Dedifferentiated amniotic fluid mesenchymal stem cell (primary cell): Measurements from ENCODE around the gene ALDH1A1.
"Not testable (repeated sequence)": the region's sequence is repeated elsewhere in the genome, so short reads cannot be mapped to it uniquely, and the experiment has no call there.

Source experiments
- DNase-seq: peaks from one replicate; pipeline ENCODE4 v3.0.0-alpha.2; 2016; ENCODE audit errors: extremely low spot score

The ALDH1A1 gene

GRCh38 chr9:72896439-72896838 lies 56.4 kb downstream of the ALDH1A1 start:
- no peak for DNase-seq

DNA sequence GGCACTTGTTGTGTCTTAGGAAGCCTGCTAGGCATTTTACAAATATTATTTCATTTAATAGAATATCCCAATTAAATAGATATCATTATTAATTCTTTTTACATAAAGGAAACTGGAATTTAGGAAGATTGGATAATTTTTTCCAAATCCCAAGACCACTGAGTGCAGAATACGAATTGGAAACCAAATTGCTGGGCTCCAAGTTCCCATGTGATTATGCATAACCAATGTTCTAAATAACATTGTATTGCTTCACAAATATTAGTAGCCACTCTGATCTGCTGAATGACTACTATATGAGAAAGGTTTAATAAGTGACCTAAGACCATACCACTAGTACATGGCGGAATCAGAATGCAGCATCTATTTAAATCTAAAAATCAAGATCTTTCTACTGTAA lies 57.7 kb downstream of the ALDH1A1 start:
- no peak for DNase-seq

DNA sequence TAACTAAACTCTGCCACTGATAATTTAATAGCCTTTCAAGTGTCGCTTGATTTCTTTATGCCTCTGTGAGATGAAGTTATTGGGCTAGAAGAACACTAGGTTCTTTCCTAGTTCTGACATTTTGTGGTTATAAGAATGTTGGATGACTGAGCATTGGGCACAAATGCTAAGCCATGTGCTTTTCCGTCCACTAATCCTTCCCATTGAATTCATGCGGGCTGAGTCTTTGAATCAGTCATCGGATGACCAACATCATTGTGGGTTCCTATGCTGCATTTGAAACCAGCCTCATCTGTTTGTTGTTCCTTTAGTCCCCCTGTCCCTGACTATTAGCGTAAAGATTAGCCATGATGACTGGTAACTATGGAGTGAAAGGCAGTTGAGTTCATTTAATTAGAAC lies 58.5 kb downstream of the ALDH1A1 start:
- DNase-seq = peak; percentile 67

DNA sequence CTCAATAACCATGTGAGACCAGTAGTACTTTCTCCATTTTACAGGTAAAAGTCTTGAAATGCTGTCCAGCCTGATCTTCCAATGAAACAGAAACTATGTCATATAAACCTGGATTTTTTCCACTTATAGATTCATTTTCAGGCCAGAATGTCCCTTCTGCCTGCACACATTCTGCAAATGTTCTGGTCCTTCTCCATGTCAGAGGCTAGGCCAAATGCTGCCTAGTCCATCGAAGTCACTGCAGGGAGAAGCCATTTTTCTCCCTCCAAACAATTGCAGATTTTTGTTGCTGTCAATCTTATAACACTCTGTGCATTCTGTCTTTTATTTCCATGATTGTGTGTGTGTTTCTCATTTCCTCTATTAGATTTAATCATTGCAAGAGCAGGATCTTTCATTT lies 59.4 kb downstream of the ALDH1A1 start:
- DNase-seq = no peak

DNA sequence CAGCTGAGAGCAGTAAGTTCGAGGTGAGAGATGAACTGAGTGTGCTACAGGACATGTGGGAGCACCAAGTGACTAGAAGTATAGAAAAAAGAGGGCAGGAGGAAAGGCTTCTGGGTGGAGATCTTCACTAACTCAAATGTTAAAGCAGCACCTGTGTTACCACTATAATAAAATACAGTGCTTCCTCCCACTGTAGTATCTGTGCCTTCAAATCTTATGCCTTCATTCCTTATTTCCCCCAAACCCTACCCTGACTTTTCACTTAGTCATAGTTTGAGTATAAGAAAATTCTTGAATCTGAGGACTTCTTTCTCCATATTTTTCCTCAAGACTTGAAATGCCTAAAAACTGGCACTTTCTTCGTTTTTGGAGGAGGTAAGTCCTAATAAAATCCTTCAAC lies 61.8 kb downstream of the ALDH1A1 start:
- no peak for DNase-seq

- DNase-seq = no peak
Measured at GRCh38 chr9:72888943-72889342, 63.9 kb downstream of the ALDH1A1 start.

- peak; percentile 31 for DNase-seq
Measured at GRCh38 chr9:72888067-72888466, 64.8 kb downstream of the ALDH1A1 start.

DNA sequence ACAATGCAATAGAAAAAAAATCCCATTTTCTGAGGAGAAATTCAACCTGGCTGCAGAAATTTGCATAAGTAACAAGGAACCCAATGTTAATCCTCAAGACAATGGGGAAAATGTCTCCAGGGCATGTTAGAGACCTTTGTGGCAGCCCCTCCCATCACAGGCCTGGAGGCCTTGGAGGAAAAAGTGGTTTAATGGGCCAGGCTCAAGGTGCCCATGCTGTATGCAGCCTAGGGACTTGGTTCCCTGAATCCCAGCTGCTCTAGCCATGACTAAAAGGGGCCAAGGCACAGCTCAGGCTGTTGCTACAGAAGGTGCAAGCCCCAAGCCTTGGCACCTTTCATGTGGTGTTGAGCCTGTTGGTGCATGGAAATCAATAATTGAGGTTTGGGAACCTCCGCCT lies 66.5 kb downstream of the ALDH1A1 start:
- DNase-seq = no peak

DNA sequence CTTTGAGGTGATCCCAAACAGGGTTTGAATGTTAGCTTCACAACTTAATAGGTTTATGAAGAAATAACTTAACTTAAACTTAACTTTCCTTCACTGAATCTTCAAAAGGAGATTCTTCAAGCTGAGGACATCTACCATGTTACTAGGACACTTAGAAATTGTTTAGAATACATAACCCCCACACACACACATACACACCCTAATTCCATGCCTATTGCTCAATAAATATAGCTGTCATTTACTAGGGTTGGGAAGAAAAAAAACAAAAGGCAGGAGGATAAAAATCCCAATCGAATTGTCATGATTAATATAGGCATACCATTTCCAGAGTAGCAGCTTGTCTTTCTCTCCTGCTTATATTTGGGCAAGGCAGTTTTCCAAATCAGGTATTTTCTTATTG lies 68.3 kb downstream of the ALDH1A1 start:
- DNase-seq = no peak

DNA sequence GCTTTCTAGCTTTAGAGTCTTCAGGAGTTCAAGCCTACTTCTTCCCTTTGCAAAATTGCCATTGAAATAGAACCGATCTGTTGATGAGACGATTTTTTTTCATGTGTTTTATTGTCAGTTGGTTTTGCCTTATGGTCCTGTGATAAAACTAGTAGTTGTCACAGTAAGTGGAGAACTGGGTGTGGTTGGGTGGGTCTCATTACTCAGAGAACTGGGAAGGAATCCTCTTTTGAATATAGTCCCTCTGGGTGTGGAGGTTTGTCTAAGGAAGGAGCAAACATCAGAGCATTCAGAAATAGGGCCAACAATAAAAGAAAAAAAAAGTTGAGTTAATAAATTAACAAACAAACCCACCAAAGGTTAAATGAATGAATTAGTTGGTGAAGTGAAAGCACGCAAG lies 69.0 kb downstream of the ALDH1A1 start:
- DNase-seq = no peak

GRCh38 chr9:72882117-72882775 lies 70.6 kb downstream of the ALDH1A1 start:
- no peak for DNase-seq

DNA sequence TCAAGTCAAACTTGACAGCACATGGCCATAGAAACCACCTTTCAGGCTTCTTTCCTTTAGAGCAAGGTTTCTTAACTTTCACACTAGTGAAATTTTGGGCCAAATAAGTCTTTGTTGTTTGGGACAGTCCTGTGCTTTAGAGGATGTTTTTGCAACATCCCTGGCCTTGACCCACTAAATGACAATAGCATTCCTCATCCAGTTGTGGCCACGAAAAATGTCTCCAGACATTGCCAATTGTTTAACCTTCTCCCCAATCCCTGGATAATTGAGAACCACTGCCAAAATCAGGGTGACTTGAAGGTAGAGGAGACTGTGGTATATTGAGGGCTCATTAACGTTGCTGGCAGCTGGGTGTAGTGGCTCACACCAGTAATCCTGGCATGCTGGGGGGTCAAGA lies 72.0 kb downstream of the ALDH1A1 start:
- DNase-seq = no peak

- no peak for DNase-seq
Measured at GRCh38 chr9:72875221-72875620, 77.6 kb downstream of the ALDH1A1 start.

DNA sequence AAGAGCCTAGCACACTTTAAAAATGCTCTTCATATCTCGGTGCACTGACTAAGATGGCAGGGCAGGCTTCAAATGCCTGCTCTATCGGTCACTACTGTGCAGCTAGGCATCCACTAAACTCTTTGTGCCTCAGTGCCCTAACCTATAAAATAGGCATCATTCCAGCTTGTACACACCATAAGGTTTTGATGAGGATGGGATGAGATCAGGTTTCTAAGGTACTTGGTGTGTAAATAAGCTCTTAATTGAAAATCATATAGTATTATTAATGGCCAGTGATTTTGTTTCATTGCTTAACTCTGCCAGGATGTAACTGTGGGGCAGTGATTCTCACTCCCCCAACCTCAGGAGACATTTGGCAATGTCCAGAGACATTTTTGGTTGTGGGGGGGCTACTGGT lies 78.5 kb downstream of the ALDH1A1 start:
- no peak for DNase-seq

- no peak for DNase-seq
Measured at GRCh38 chr9:72873456-72873855, 79.4 kb downstream of the ALDH1A1 start.

DNA sequence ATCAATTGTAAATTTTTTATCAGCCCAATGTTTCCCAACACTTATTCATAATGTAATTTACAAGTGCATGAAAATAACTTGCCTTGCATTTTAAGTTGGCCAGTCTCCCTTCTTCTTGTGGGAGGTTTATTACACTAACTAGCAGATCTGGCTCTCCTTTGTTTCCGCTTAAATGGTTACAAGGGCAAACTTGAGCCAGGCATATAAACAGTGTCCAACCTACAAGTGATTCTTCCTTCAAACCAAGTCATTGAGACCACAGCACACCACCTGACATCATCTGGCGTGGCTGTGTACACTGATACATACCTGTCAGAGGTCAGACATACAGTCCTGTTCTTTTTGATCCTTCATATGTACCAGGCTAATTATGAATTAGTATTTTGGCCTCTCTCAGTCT lies 80.1 kb downstream of the ALDH1A1 start:
- DNase-seq = no peak

DNA sequence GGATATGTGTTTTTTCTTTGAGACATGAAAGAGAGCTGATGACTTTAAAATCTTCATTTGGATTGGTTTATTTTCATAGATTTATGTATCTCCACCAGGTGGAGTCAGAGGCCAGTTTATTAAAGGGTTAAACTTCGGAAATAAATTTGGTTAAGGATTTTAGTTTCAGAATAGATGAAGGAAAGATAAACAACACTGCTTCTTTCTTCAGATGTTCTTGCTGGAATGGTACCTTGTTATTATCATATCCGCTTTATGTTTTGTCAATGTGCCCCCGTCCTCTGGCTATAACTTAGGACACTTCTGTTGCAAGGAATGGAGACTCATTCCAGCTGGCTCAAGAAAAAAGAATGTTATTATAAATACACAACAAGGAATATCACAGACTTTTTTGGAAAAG lies 81.2 kb downstream of the ALDH1A1 start:
- DNase-seq = peak; percentile 31

DNA sequence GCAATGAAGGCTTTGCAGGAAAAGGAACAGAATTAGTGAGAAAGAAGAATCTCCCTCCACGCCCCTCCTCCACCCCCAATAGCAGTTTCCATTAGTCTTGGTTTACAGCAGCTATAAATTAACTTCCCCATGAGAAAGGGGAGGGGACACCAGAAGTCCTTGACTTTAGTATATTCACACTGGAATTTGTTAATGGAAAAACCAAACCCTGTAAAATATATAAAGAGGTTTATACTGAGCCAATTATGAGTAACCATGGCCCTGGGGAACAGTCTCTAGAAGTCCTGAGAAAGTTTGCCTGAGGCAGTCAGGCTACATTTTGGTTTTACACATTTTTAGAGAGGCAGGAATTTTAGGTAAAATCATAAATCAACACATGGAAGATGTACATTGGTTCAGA lies 88.5 kb downstream of the ALDH1A1 start:
- no peak for DNase-seq

DNA sequence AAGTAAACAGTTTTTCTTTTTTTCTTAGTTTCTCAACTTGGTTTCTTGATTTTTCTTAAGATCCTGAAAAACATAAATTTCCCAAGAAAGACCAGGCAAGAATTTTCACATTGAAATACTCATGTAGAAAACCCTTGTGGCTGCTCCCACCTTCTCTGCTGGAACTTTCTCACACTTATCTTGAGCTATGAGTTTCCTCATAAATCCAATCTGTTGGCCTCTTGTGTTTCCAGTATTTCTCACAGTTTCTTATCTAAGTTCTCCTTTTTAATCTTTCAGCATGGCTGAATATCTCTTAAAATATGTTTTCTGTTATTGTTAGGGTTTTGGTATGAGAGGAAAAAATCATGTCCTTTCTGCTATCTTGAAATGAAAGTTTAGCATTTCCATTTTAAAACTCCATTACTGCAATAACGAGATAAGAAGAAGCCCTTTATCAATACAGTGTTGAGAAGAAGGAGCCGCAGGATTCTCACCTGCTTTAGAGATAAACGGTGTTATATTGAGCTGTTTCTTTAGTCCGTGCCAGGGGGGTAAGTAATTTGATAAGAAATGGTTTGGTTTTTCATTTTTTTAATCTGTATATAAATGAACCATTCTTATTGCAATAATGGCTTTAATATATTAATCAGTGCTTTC lies 89.3 kb downstream of the ALDH1A1 start:
- no peak for DNase-seq

- DNase-seq = not testable (repeated sequence)
Measured at GRCh38 chr9:72862788-72863187, 90.1 kb downstream of the ALDH1A1 start.

DNA sequence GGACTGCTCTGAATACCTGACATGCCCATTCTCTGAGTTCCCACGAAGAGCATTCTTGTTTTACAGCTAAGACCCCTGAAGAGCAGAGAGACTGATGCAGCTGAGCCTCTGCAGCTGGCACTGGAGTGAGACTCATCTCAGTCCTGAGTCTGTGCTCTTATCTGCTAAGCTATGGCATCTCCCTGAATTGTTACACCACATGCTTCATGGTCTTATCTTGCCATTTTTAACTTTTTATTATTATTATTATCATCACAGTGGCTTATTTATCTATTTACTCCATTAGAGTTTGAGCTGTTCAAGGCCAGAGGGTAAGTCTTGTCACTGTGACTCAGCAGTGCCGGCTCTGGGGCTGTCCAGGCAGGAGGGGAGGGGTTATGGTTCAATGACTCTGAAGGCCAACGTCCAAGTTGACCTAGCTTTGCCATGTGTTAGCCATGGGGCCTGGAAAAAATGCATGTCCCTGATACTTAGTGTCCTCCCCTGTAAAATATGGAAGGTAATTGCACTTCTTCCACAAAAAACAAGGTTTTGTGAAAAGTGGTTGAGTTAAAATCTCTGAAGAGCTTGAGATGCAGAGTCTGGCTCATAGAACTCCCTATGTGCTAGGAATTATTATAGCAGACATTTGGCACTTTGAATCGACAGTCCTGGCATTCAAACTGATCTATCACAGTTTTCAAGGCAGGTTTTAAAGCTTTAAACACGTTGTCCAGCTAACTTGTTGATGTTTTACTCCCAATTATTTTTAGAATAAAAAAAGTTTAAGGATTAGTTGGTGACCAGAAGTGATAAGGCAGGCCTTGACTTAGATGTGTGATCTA lies 94.6 kb downstream of the ALDH1A1 start:
- no peak for DNase-seq

DNA sequence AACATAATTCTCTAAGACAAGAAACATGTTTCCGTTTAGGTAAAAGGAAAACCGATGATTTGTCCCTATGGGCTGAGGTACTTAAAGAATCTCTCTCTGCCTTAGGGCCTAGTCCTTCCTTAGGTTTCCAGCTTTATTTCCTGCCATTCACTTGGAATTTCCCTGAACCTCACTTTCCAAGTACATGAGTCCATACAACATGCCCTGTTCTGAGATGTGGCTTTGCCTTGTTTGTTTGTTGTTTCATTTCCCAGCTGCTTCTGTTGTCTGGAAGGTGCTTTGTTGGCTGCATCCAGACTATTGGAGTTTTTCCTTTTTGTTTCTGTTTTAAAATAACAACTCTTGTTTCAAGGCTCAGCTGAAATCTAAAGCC lies 95.2 kb downstream of the ALDH1A1 start:
- no peak for DNase-seq

GRCh38 chr9:72856972-72857623 lies 95.8 kb downstream of the ALDH1A1 start:
- DNase-seq = peak; percentile 81
